ENCODE data around the gene MBNL2. TPM values are rescaled to one million over a fixed set of nuclear protein-coding genes. Genes with fewer than 3 reads are reported as not detected.
A peak's percentile ranks its signal among the peaks of the same experiment; 100 is the strongest.

Gene MBNL2
- total and polyA plus RNA-seq, 2 of the 13 experiments (the other 11 are each of a cell fraction or from before 2014, with no cell fraction given), result 30.8 to 59.0 TPM

DNA sequence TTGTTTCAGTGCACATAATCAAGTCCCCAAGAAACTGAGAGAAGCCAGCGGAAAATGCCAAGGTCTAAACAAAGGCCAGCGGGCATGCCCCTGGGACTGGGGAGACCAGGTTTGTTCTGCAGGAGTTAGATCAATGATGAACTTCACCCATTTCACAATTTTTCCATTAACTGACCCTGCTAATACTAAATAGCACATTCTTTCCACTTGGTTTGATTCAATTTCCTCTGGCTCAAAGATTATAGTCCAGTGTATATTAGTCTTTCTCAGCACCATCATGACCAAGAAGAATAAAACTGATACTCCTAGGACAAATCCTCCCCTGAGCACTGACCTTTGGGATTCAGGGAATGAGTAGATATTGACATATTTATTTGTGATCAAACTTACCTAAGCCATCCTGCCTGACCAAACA, 66.4 kb downstream of the MBNL2 start (continued):
- TF ChIP-seq, protein P1, sequence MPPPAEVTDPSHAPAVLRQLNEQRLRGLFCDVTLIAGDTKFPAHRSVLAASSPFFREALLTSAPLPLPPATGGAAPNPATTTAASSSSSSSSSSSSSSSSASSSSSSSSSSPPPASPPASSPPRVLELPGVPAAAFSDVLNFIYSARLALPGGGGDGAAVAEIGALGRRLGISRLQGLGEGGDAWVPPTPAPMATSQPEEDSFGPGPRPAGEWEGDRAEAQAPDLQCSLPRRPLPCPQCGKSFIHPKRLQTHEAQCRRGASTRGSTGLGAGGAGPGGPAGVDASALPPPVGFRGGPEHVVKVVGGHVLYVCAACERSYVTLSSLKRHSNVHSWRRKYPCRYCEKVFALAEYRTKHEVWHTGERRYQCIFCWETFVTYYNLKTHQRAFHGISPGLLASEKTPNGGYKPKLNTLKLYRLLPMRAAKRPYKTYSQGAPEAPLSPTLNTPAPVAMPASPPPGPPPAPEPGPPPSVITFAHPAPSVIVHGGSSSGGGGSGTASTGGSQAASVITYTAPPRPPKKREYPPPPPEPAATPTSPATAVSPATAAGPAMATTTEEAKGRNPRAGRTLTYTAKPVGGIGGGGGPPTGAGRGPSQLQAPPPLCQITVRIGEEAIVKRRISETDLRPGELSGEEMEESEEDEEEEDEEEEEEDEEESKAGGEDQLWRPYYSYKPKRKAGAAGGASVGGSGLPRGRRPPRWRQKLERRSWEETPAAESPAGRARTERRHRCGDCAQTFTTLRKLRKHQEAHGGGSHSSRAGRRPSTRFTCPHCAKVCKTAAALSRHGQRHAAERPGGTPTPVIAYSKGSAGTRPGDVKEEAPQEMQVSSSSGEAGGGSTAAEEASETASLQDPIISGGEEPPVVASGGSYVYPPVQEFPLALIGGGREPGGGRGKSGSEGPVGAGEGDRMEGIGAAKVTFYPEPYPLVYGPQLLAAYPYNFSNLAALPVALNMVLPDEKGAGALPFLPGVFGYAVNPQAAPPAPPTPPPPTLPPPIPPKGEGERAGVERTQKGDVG (CRISPR knock-in tag; IDR thresholded peaks at IDR 0.05; ENCODE audit: borderline replicate concordance), result peak; percentile 72; the same call in 1 of the 2 replicates
- TF ChIP-seq YEATS4 (CRISPR knock-in tag; IDR thresholded peaks at IDR 0.05; ENCODE audit: borderline replicate concordance) (no peak), NR3C1 (CRISPR knock-in tag; IDR thresholded peaks at IDR 0.05) (no peak), THYN1 (CRISPR knock-in tag; IDR thresholded peaks at IDR 0.05; ENCODE audit: borderline replicate concordance, low read depth) (no peak), GATAD2A (CRISPR knock-in tag; IDR thresholded peaks at IDR 0.05) (peak; percentile 71), ZNF253 (CRISPR knock-in tag; IDR thresholded peaks at IDR 0.05; ENCODE audit: borderline replicate concordance) (no peak), CENPX (CRISPR knock-in tag; IDR thresholded peaks at IDR 0.05) (no peak), NONO (IDR thresholded peaks at IDR 0.05) (no peak), NONO (CRISPR knock-in tag; conservative IDR thresholded peaks at IDR 0.05) (no peak), JARID2 (CRISPR knock-in tag; IDR thresholded peaks at IDR 0.05; ENCODE audit: insufficient replicate concordance) (no peak), NFATC3 (CRISPR knock-in tag; IDR thresholded peaks at IDR 0.05) (no peak), MIXL1 (CRISPR knock-in tag; IDR thresholded peaks at IDR 0.05) (peak; percentile 73), TGIF2 (CRISPR knock-in tag; IDR thresholded peaks at IDR 0.05) (no peak), NR2F6 (IDR thresholded peaks at IDR 0.05) (peak; percentile 50; the same call in 1 of the 2 replicates), NR2F6 (CRISPR knock-in tag; IDR thresholded peaks at IDR 0.05) (0 out of 2 replicates have a peak, but pooled peaks have one; percentile 23), ZNF383 (CRISPR knock-in tag; IDR thresholded peaks at IDR 0.05; ENCODE audit: borderline replicate concordance) (no peak), HNF4A (CRISPR knock-in tag; IDR thresholded peaks at IDR 0.05) (peak; percentile 79), HDAC2 (CRISPR knock-in tag; IDR thresholded peaks at IDR 0.05) (0 out of 2 replicates have a peak, but pooled peaks have one; percentile 25), ZSCAN9 (CRISPR knock-in tag; IDR thresholded peaks at IDR 0.05; ENCODE audit: borderline replicate concordance) (no peak)
- TF ChIP-seq, protein P2, sequence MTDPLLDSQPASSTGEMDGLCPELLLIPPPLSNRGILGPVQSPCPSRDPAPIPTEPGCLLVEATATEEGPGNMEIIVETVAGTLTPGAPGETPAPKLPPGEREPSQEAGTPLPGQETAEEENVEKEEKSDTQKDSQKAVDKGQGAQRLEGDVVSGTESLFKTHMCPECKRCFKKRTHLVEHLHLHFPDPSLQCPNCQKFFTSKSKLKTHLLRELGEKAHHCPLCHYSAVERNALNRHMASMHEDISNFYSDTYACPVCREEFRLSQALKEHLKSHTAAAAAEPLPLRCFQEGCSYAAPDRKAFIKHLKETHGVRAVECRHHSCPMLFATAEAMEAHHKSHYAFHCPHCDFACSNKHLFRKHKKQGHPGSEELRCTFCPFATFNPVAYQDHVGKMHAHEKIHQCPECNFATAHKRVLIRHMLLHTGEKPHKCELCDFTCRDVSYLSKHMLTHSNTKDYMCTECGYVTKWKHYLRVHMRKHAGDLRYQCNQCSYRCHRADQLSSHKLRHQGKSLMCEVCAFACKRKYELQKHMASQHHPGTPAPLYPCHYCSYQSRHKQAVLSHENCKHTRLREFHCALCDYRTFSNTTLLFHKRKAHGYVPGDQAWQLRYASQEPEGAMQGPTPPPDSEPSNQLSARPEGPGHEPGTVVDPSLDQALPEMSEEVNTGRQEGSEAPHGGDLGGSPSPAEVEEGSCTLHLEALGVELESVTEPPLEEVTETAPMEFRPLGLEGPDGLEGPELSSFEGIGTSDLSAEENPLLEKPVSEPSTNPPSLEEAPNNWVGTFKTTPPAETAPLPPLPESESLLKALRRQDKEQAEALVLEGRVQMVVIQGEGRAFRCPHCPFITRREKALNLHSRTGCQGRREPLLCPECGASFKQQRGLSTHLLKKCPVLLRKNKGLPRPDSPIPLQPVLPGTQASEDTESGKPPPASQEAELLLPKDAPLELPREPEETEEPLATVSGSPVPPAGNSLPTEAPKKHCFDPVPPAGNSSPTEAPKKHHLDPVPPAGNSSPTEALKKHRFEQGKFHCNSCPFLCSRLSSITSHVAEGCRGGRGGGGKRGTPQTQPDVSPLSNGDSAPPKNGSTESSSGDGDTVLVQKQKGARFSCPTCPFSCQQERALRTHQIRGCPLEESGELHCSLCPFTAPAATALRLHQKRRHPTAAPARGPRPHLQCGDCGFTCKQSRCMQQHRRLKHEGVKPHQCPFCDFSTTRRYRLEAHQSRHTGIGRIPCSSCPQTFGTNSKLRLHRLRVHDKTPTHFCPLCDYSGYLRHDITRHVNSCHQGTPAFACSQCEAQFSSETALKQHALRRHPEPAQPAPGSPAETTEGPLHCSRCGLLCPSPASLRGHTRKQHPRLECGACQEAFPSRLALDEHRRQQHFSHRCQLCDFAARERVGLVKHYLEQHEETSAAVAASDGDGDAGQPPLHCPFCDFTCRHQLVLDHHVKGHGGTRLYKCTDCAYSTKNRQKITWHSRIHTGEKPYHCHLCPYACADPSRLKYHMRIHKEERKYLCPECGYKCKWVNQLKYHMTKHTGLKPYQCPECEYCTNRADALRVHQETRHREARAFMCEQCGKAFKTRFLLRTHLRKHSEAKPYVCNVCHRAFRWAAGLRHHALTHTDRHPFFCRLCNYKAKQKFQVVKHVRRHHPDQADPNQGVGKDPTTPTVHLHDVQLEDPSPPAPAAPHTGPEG (CRISPR knock-in tag; IDR thresholded peaks at IDR 0.05), result no peak
- TF ChIP-seq, protein P3, sequence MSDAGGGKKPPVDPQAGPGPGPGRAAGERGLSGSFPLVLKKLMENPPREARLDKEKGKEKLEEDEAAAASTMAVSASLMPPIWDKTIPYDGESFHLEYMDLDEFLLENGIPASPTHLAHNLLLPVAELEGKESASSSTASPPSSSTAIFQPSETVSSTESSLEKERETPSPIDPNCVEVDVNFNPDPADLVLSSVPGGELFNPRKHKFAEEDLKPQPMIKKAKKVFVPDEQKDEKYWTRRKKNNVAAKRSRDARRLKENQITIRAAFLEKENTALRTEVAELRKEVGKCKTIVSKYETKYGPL (CRISPR knock-in tag; IDR thresholded peaks at IDR 0.05), result no peak
- TF ChIP-seq, protein P4, sequence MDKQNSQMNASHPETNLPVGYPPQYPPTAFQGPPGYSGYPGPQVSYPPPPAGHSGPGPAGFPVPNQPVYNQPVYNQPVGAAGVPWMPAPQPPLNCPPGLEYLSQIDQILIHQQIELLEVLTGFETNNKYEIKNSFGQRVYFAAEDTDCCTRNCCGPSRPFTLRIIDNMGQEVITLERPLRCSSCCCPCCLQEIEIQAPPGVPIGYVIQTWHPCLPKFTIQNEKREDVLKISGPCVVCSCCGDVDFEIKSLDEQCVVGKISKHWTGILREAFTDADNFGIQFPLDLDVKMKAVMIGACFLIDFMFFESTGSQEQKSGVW (CRISPR knock-in tag; IDR thresholded peaks at IDR 0.05; ENCODE audit: borderline replicate concordance), result no peak
